H1 (cell line): ENCODE measurements around the gene UBE2Q2.

Source experiments
- ATF2 ChIP-seq: IDR thresholded peaks from 2 replicates; pipeline ENCODE4 v1.6.1; 2012; ENCODE audit warnings: low read length, inconsistent platforms
- GABPA ChIP-seq: IDR thresholded peaks from 2 replicates; pipeline ENCODE4 v1.6.1; 2011; ENCODE audit warnings: mild to moderate bottlenecking, low read length, moderate library complexity, borderline replicate concordance; ENCODE audit not compliant: insufficient read depth
- JUND ChIP-seq: IDR thresholded peaks from 2 replicates; pipeline ENCODE4 v1.6.1; 2011; ENCODE audit warnings: mild to moderate bottlenecking, improper control_type of control experiment, low read length
- POLR2AphosphoS5 ChIP-seq: IDR thresholded peaks from 2 replicates; pipeline ENCODE4 v1.6.1; 2011; ENCODE audit warnings: low read depth, low read length
- ZNF274 ChIP-seq: IDR thresholded peaks from 2 replicates; pipeline ENCODE4 v1.7.0; 2012; ENCODE audit warnings: low read length, borderline replicate concordance; ENCODE audit errors: extremely low read depth
- TF ChIP-seq, protein P1 (sequence below), 3 experiments: IDR thresholded peaks; 1 replicate in 2 of 3; 2 replicates in 1 of 3; pipeline versions ENCODE4 v1.5.1 to v1.6.1; 2011; ENCODE audit warnings: low read length in 3 of 3, mild to moderate bottlenecking in 3 of 3, inconsistent platforms in 2 of 3, low read depth in 1 of 3, moderate library complexity in 1 of 3; ENCODE audit not compliant: insufficient read depth in 1 of 3; ENCODE audit errors: control extremely low read depth in 1 of 3
- TF ChIP-seq, protein P2 (sequence below): IDR thresholded peaks from 2 replicates; pipeline ENCODE4 v1.6.1; 2012; ENCODE audit warnings: inconsistent platforms

DNA sequence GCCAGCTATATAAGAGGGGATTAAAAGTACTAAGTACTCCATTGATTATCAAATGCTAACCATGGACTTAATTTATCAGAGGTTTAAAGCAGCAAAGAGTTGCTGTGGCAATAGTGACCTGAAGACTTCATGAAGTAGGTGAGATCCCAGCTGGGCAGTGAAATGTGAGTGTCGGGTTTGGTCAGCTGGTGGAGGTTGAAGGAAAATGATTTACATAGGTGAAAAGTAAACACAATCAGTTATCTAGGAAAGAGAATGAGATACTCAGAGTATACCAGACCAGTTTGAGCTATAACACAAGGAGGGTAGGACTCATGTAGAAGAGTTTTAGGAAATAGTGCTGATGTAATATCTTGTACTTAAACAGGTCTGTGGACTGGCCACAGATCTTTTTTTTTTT, 43.9 kb downstream of the UBE2Q2 start:
- TF ChIP-seq, protein P1, sequence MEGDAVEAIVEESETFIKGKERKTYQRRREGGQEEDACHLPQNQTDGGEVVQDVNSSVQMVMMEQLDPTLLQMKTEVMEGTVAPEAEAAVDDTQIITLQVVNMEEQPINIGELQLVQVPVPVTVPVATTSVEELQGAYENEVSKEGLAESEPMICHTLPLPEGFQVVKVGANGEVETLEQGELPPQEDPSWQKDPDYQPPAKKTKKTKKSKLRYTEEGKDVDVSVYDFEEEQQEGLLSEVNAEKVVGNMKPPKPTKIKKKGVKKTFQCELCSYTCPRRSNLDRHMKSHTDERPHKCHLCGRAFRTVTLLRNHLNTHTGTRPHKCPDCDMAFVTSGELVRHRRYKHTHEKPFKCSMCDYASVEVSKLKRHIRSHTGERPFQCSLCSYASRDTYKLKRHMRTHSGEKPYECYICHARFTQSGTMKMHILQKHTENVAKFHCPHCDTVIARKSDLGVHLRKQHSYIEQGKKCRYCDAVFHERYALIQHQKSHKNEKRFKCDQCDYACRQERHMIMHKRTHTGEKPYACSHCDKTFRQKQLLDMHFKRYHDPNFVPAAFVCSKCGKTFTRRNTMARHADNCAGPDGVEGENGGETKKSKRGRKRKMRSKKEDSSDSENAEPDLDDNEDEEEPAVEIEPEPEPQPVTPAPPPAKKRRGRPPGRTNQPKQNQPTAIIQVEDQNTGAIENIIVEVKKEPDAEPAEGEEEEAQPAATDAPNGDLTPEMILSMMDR (IDR thresholded peaks at IDR 0.05; ENCODE audit: control extremely low read depth in 1 of 3, insufficient read depth in 1 of 3, low read depth in 1 of 3, low read length in 3 of 3), result no peak
- TF ChIP-seq, protein P2, sequence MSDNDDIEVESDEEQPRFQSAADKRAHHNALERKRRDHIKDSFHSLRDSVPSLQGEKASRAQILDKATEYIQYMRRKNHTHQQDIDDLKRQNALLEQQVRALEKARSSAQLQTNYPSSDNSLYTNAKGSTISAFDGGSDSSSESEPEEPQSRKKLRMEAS, result no peak
- TF ChIP-seq POLR2AphosphoS5 (no peak), ATF2 (no peak), GABPA (no peak), JUND (no peak), ZNF274 (no peak)
